Caco-2 (cell line): ENCODE results near the gene RBM18. TPM values are rescaled to one million over a fixed set of nuclear protein-coding genes. Genes with fewer than 3 reads are reported as not detected.

Experiments used
- BruUV-seq: library from RNA; stranded (reverse); fragments of 400-500 nt; replicated peaks from 2 replicates; lab custom pipeline; 2021; lab: Mats Ljungman, UMichigan
- CTCF ChIA-PET: fragments of 300-600 bp; sonication (Branson Sonifier 250); formaldehyde crosslinking; loops from one replicate; lab custom pipeline; 2022; ENCODE audit warnings: antibody characterized with exemption; lab: Charles Lee
- POLR2A ChIA-PET: fragments of 300-600 bp; sonication (Branson Sonifier 250); formaldehyde crosslinking; loops from one replicate; lab custom pipeline; 2022; ENCODE audit warnings: antibody characterized with exemption; lab: Charles Lee
- DNase-seq, 2 experiments: peaks; one replicate each; pipeline versions ENCODE4 v3.0.0 to v3.0.0-alpha.2; 2020 to 2022
- H3K27me3 ChIP-seq: replicated peaks from 2 replicates; pipeline ENCODE4 v1.6.0; 2011; ENCODE audit warnings: low read length; ENCODE audit not compliant: control insufficient read depth, insufficient read depth
- H3K36me3 ChIP-seq: 2 replicates; pipeline ENCODE4 v1.5.1; 2011; ENCODE audit warnings: low read length; ENCODE audit not compliant: control insufficient read depth, insufficient read depth
- H3K4me1 ChIP-seq: fragments of 250-450 bp; sonication (Bioruptor Pico); 2 replicates; pipeline ENCODE4 v1.5.1; 2020; ENCODE audit warnings: mild to moderate bottlenecking
- H3K4me3 ChIP-seq: 2 replicates; pipeline ENCODE4 v1.5.1; 2011; ENCODE audit warnings: low read depth, mild to moderate bottlenecking, control low read depth, low read length
- H3K9me3 ChIP-seq: fragments of 250-450 bp; sonication (Bioruptor Pico); 2 replicates; pipeline ENCODE4 v1.5.1; 2020; ENCODE audit warnings: mild to moderate bottlenecking, moderate library complexity
- H3K27ac Mint-ChIP-seq: one replicate; pipeline ENCODE4 v1.8.0; 2022; ENCODE audit warnings: mixed read lengths; ENCODE audit not compliant: unreplicated experiment
- H3K27me3 Mint-ChIP-seq: one replicate; pipeline ENCODE4 v1.8.0; 2022; ENCODE audit warnings: mixed read lengths; ENCODE audit not compliant: insufficient read depth, unreplicated experiment
- H3K36me3 Mint-ChIP-seq: one replicate; pipeline ENCODE4 v1.8.0; 2022; ENCODE audit warnings: mild to moderate bottlenecking, mixed read lengths; ENCODE audit not compliant: insufficient read depth, unreplicated experiment
- H3K4me1 Mint-ChIP-seq: one replicate; pipeline ENCODE4 v1.8.0; 2022; ENCODE audit warnings: low read depth, mixed read lengths; ENCODE audit not compliant: unreplicated experiment
- H3K4me3 Mint-ChIP-seq: one replicate; pipeline ENCODE4 v1.8.0; 2022; ENCODE audit warnings: mild to moderate bottlenecking, moderate library complexity, mixed read lengths; ENCODE audit not compliant: unreplicated experiment
- H3K9me3 Mint-ChIP-seq: one replicate; pipeline ENCODE4 v1.8.0; 2022; ENCODE audit warnings: mixed read lengths; ENCODE audit not compliant: unreplicated experiment
- CTCF ChIP-seq, 2 experiments: fragments of 200-600 bp in 1 of 2; IDR thresholded peaks; 1 replicate in 1 of 2; 2 replicates in 1 of 2; pipeline versions ENCODE4 v1.5.1 to v1.8.0; 2011 to 2022; ENCODE audit warnings: antibody characterized with exemption in 1 of 2, control low read depth in 1 of 2, inconsistent platforms in 1 of 2, low read depth in 1 of 2, low read length in 1 of 2, mild to moderate bottlenecking in 1 of 2, moderate library complexity in 1 of 2; ENCODE audit not compliant: insufficient read depth in 1 of 2, severe bottlenecking in 1 of 2, unreplicated experiment in 1 of 2
- intact Hi-C: fragments of 100-400 bp; cut with micrococcal nuclease; formaldehyde crosslinking; loops from one replicate; pipeline ENCODE4 v1.10.0; 2022; ENCODE audit not compliant: unreplicated experiment
- total RNA-seq: library from RNA; stranded (reverse); gene quantifications from 2 replicates; pipeline ENCODE4 v1.2.3, GENCODE V29; 2022

Gene RBM18
- total RNA-seq, 1 experiment from 2014 or later, result 20.6 TPM

- no peaks in the 10 kb centered on the region for H3K9me3 ChIP-seq
- H3K4me1 ChIP-seq, result peaks cover 12% of the 10 kb centered on the region; the same call in 1 of the 2 replicates
- H3K27me3 ChIP-seq, result no peaks in the 10 kb centered on the region
- H3K4me1 Mint-ChIP-seq, result peaks cover 12% of the 10 kb centered on the region
- DNase-seq, result no peak
- no peak for TF ChIP-seq CTCF (IDR thresholded peaks at IDR 0.05; ENCODE audit: insufficient read depth in 1 of 2, low read depth in 1 of 2, low read length in 1 of 2, severe bottlenecking in 1 of 2, unreplicated experiment in 1 of 2)
- ChIA-PET POLR2A (no interaction called here), CTCF (no interaction called here)
- H3K4me3 Mint-ChIP-seq, result no peak overlapping the region
- no peaks in the 10 kb centered on the region for H3K9me3 Mint-ChIP-seq
- intact Hi-C loops, result no loop called here
- no peaks in the 10 kb centered on the region for H3K36me3 Mint-ChIP-seq
- no peaks in the 10 kb centered on the region for H3K27me3 Mint-ChIP-seq
- H3K36me3 ChIP-seq, result no peaks in the 10 kb centered on the region
- BruUV-seq, result no TSS peak
- no peak overlapping the region for H3K27ac Mint-ChIP-seq
- H3K4me3 ChIP-seq, result no peak overlapping the region
Measured at GRCh38 chr9:122195875-122196274, 68.8 kb downstream of the RBM18 start.

- intact Hi-C loops, result no loop called here
- no TSS peak for BruUV-seq
Measured at GRCh38 chr9:122193651-122194050, 71.0 kb downstream of the RBM18 start.

GRCh38 chr9:122192914-122193525 is 71.6 kb downstream of the RBM18 start:
- Histone ChIP-seq H3K9me3 (no peaks in the 10 kb centered on the region), H3K4me3 (no peak overlapping the region), H3K27me3 (no peaks in the 10 kb centered on the region), H3K4me1 (peaks cover 9% of the 10 kb centered on the region; the same call in 1 of the 2 replicates), H3K36me3 (no peaks in the 10 kb centered on the region)
- Mint-ChIP-seq H3K27me3 (no peaks in the 10 kb centered on the region), H3K36me3 (no peaks in the 10 kb centered on the region), H3K4me3 (no peak overlapping the region), H3K9me3 (no peaks in the 10 kb centered on the region), H3K27ac (no peak overlapping the region), H3K4me1 (peaks cover 6% of the 10 kb centered on the region)
- no peak for DNase-seq
- CTCF ChIA-PET, result interaction anchor here (0.6 to 1.8 kb wide), 5 partner anchors 21 to 172 kb away, joined by 3 to 15 read pairs (median 5); no protein-coding TSS in a partner anchor
- POLR2A ChIA-PET, result no interaction called here
- no TSS peak for BruUV-seq
- intact Hi-C loops, result loop anchor here (1.0 kb wide), 1 partner anchor 68 kb away; no protein-coding TSS in a partner anchor
- TF ChIP-seq CTCF (IDR thresholded peaks at IDR 0.05; ENCODE audit: insufficient read depth in 1 of 2, low read depth in 1 of 2, low read length in 1 of 2, severe bottlenecking in 1 of 2, unreplicated experiment in 1 of 2), result no peak

More at GRCh38 chr9:122193651-122194050, 71.0 kb downstream of the RBM18 start:
- H3K4me3 ChIP-seq, result no peak overlapping the region
- no peaks in the 10 kb centered on the region for H3K9me3 ChIP-seq
- no peak for TF ChIP-seq CTCF (IDR thresholded peaks at IDR 0.05; ENCODE audit: insufficient read depth in 1 of 2, low read depth in 1 of 2, low read length in 1 of 2, severe bottlenecking in 1 of 2, unreplicated experiment in 1 of 2)
- H3K36me3 ChIP-seq, result no peaks in the 10 kb centered on the region
- DNase-seq, result no peak
- H3K27ac Mint-ChIP-seq, result no peak overlapping the region
- peaks cover 12% of the 10 kb centered on the region; the same call in 1 of the 2 replicates for H3K4me1 ChIP-seq
- ChIA-PET CTCF (no interaction called here), POLR2A (no interaction called here)
- no peaks in the 10 kb centered on the region for H3K27me3 Mint-ChIP-seq
- H3K27me3 ChIP-seq, result no peaks in the 10 kb centered on the region
- no peak overlapping the region for H3K4me3 Mint-ChIP-seq
- peaks cover 12% of the 10 kb centered on the region for H3K4me1 Mint-ChIP-seq
- no peaks in the 10 kb centered on the region for H3K9me3 Mint-ChIP-seq
- no peaks in the 10 kb centered on the region for H3K36me3 Mint-ChIP-seq
